Measurements from ENCODE around the gene CHST9. TPM values are rescaled to one million over a fixed set of nuclear protein-coding genes. Genes with fewer than 3 reads are reported as not detected.

The CHST9 gene
- total and polyA plus RNA-seq, 2 experiments from 2014 or later: 15.5 to 16.8 TPM

- TF ChIP-seq ZNF462 (CRISPR knock-in tag; IDR thresholded peaks at IDR 0.05) (no peak), ZNF331 (CRISPR knock-in tag; IDR thresholded peaks at IDR 0.05; ENCODE audit: low read depth) (no peak), CREB1 (CRISPR knock-in tag; IDR thresholded peaks at IDR 0.05; ENCODE audit: low read depth) (no peak), REST (IDR thresholded peaks at IDR 0.05; ENCODE audit: unreplicated experiment) (no peak), STAT1 (IDR thresholded peaks at IDR 0.05; ENCODE audit: unreplicated experiment) (no peak), ZNF114 (CRISPR knock-in tag; IDR thresholded peaks at IDR 0.05) (no peak), NANOG (IDR thresholded peaks at IDR 0.05; ENCODE audit: borderline replicate concordance) (no peak), CTCF (conservative IDR thresholded peaks at IDR 0.05; ENCODE audit: low read depth in 2 of 2) (no peak), JUNB (IDR thresholded peaks at IDR 0.05; ENCODE audit: unreplicated experiment) (no peak)
Measured at GRCh38 chr18:26867471-26867870, 317.6 kb downstream of the CHST9 start (continued).
